ELR (cell line): ENCODE measurements around the gene PCDHGB4.
A peak's percentile ranks its signal among the peaks of the same experiment; 100 is the strongest.
"Not testable (repeated sequence)": the region's sequence is repeated elsewhere in the genome, so short reads cannot be mapped to it uniquely, and the experiment has no call there.

ENCODE experiments used
- DNase-seq: peaks from one replicate; pipeline ENCODE4 v3.0.0-alpha.2; 2015; ENCODE audit warnings: low read depth

The PCDHGB4 gene

GRCh38 chr5:141387557-141388311 is at the start of gene PCDHGB4:
TSS of gene PCDHGB4 (plus strand) at chr5:141387698. CDS start at chr5:141387885, 187 bp downstream.
- DNase-seq: peak; percentile 56

GRCh38 chr5:141338538-141339306 is 48.8 kb upstream of the PCDHGB4 start, which contains the start of gene PCDHGA2:
TSS of gene PCDHGA2 (plus strand) at chr5:141338760.
- peak; percentile 67 for DNase-seq

GRCh38 chr5:141340781-141341354 is 46.6 kb upstream of the PCDHGB4 start:
- not testable (repeated sequence) for DNase-seq

GRCh38 chr5:141342773-141343172 is 44.7 kb upstream of the PCDHGB4 start:
- DNase-seq: no peak

- peak; percentile 61 for DNase-seq
Observed at GRCh38 chr5:141343242-141343952, 44.1 kb upstream of the PCDHGB4 start, which contains the start of gene PCDHGA3. TSS of gene PCDHGA3 (plus strand) at chr5:141343829. CDS start at chr5:141344034, 205 bp downstream.

- DNase-seq: no peak
Observed at GRCh38 chr5:141343953-141344463, 43.5 kb upstream of the PCDHGB4 start.

- DNase-seq: no peak
Observed at GRCh38 chr5:141345327-141345726, 42.2 kb upstream of the PCDHGB4 start.

GRCh38 chr5:141346017-141346416 is 41.5 kb upstream of the PCDHGB4 start:
- DNase-seq: not testable (repeated sequence)

GRCh38 chr5:141349917-141350619 is 37.4 kb upstream of the PCDHGB4 start, which contains the start of gene PCDHGB1:
TSS of gene PCDHGB1 (plus strand) at chr5:141350099. CDS start at chr5:141350261, 162 bp downstream.
- DNase-seq: peak; percentile 76

GRCh38 chr5:141351591-141351990 is 35.9 kb upstream of the PCDHGB4 start:
- DNase-seq: no peak

GRCh38 chr5:141354900-141355469 is 32.5 kb upstream of the PCDHGB4 start, which contains the start of gene PCDHGA4:
TSS of gene PCDHGA4 (plus strand) at chr5:141355021. CDS start at chr5:141355108, 87 bp downstream.
- DNase-seq: peak; percentile 39

GRCh38 chr5:141355641-141356040 is 31.9 kb upstream of the PCDHGB4 start:
- DNase-seq: no peak

- no peak for DNase-seq
Observed at GRCh38 chr5:141356133-141356532, 31.4 kb upstream of the PCDHGB4 start.

GRCh38 chr5:141356950-141357349 is 30.5 kb upstream of the PCDHGB4 start:
- DNase-seq: no peak

- peak; percentile 76 for DNase-seq
Observed at GRCh38 chr5:141359790-141360426, 27.6 kb upstream of the PCDHGB4 start, which contains the start of gene PCDHGB2. TSS of gene PCDHGB2 (plus strand) at chr5:141359994. CDS start at chr5:141360136, 142 bp downstream.

GRCh38 chr5:141360685-141361084 is 26.8 kb upstream of the PCDHGB4 start:
- DNase-seq: no peak

- no peak for DNase-seq
Observed at GRCh38 chr5:141362719-141363118, 24.8 kb upstream of the PCDHGB4 start.

- peak; percentile 18 for DNase-seq
Observed at GRCh38 chr5:141363952-141364660, 23.4 kb upstream of the PCDHGB4 start, which contains the start of gene PCDHGA5. TSS of gene PCDHGA5 (plus strand) at chr5:141364162. CDS start at chr5:141364331, 169 bp downstream.
